NCI-H82 treated with DMSO at 0.1 percent for 48 hours (cell line): ENCODE results near the gene RFX7.

Experiments used
- DNase-seq: peaks from one replicate; lab custom pipeline; 2025; ENCODE audit not compliant: unreplicated experiment; lab: John Stamatoyannopoulos, UW

The RFX7 gene

GRCh38 chr15:56128081-56128480 is 115.6 kb downstream of the RFX7 start:
- no peak for DNase-seq

DNA sequence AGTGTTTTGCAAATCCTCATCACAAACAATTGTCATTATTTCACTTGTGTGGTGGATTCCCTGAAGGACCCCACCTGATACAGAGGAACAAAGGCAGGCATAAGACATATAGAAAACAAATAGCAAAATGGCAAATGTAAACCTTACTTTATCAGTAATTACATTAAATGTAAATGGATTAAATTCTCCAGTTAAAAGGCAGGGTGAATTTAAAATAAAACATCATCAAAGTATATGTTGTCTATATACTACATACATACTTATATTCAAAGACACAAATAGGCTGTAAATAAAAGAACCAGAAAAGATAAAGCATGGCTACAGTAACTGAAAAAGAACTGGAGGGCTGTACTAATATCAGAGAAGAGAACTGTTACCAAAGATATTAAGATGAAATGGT is 117.3 kb downstream of the RFX7 start:
- DNase-seq: no peak

- no peak for DNase-seq
Observed at GRCh38 chr15:56124391-56124790, 119.3 kb downstream of the RFX7 start.

DNA sequence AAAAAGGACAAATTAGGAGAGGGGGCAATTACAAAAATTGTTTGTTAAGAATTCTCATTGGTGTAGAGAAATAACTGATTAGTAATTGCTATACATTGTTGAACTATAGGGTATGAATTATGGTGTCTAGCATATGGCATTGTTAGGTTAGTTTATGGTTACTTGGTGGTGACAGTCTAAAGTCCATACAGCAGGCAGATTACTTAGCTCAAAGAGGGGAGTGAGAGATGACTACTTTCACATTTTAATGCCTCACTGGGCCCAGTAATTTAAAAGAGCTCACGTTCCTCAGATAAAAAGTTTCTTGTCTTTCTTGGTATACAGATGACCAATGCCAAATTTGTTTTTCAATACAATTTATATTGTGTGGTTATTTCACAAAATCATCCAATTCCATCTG is 137.8 kb downstream of the RFX7 start:
- no peak for DNase-seq

DNA sequence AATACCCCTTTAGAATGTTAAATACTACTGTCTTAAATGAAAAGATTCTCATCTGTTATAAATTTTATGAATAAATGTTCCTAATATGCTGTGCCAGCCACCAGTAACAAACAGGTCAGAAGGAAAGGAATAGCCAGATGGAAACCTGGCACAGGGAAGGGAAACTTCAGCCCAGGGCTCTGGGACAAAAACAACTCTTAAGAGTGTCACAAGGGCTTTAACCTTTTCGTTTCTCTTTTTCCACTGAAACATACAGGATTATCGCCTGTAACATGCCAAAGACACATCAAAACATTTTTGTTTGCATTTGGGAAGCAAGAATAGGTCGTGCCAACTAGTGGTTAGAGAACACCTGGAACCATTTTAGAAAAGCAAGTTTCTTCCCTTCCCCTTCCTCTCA is 141.2 kb downstream of the RFX7 start:
- DNase-seq: no peak

DNA sequence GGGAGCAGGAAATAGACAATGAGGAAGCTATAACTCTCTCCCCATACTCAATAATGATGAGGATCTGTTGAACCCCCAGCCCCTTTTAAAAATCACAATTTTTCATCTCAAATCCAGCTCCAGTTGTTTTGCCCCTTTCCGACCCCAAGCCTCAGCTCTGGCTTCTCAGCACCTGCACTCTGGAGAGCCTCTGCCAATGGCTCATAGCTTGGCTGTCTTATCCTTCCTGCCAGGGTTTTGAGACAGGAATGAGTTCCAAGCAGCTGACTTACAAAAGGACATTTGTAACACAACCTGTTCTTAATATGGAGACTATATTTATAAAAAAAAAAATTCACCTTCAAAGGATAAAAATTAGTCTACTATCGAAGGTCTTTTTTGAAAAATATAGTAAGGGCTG is 144.4 kb downstream of the RFX7 start:
- no peak for DNase-seq

DNA sequence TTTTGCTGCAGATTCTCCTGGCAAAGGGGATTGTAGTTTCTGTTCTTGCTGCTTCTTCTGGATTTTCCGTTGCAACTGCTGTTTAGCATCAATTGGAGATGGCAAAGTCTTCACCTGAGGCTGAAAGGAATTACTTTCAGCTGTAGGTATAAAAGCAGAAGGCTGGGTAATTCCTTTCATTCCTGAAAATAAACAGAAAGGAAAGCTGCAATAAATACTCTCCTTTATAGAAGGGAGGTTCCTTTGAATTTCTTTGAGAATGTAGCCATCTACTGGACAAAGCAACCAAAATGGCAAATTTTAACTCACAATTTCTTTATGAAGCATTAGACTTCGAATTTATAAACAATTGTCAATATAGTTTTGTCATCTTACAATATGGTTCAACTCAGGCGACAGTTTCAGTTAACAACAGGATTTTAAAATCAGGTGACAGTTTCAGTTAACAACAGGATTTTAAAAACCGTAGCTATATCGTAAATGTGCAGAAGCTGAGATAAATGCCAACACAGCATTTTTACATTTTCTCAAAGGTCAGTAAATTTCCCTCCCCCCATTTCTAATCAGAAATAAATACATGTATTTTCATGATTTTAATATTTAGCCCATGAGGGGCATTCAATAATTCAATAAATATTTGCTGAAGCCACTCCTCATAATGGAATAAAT is 145.3 kb downstream of the RFX7 start:
- no peak for DNase-seq

GRCh38 chr15:56095406-56095805 is 148.3 kb downstream of the RFX7 start:
- DNase-seq: no peak

DNA sequence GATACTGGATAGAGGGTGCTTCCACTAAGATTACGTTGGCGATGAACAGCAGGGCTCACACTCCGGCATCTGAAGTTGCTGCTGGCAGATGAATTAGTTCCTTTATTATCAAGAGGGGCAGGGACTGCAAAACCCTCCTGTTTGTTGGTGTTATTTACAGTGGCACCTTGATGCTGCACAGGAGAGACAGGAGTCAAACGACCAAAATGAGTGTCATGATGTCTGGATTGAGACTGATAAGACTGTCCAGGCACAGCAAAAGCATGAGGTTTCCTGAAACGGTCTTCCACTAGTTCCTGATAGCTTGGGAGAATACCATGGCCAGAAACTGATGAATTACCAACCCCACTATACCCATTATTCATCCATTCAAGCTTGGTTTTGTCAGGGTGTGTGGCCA is 149.5 kb downstream of the RFX7 start:
- DNase-seq: no peak

GRCh38 chr15:56088389-56088788 is 155.3 kb downstream of the RFX7 start:
- DNase-seq: no peak

- no peak for DNase-seq
Observed at GRCh38 chr15:56086566-56086965, 157.1 kb downstream of the RFX7 start.

DNA sequence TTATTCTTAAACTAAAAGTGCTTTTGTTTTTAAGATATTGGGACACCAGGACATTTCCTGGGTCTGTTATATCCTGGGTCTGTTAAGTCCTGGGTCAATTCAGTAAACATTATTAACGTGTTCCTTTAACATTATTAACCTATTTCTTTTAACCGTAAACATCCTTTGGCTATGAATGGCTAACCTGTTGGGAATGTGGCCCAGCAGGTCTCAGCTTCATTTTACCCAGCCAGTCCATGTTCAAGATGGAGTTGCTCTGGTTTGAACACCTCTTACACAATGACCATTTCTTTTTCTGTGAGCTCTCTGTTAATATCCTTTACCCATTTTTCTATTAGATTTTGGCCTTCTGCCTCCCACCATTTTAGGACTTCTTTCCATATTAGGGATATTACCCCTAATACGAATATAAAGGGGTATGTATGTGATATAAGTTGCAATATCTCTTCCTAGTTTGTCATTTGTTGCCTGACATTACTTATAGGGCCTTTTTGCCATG is 161.4 kb downstream of the RFX7 start:
- DNase-seq: no peak

GRCh38 chr15:56077081-56077480 is 166.6 kb downstream of the RFX7 start:
- no peak for DNase-seq

GRCh38 chr15:56076640-56077039 is 167.0 kb downstream of the RFX7 start:
- DNase-seq: no peak

DNA sequence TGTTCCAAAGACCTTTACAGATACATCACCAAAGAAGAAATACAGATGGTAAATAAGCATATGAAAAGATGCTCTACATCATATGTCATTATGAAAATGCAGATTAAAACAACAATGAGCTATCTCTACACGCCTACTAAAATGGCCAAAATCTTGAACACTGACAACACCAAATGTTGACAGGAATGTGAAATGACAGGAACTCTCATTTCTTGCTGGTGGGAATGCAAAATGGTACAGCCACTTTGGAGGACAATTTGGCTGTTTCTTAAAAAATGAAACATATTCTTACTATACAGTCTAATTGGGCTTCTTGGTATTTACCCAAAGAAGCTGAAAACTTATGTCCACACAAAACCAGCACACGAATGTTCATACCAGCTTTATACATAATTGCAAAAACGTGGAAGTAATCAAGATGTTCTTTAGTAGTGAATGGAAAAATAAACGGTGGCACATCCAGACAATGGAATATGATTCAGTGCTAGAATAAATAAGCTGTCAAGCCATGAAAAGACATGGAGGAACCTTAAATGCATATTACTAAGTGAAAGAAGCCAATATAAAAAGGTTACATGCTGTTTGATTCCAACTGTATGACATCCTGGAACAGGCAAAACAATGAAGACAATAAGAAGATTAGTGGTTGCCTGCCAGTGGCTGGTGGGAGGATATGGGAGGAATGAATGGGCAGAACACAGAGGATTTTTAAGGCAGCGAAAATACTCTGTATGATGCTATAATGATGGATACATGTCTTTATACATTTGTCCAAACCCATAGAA is 169.0 kb downstream of the RFX7 start:
- DNase-seq: no peak

- no peak for DNase-seq
Observed at GRCh38 chr15:56064152-56064551, 179.5 kb downstream of the RFX7 start.

GRCh38 chr15:56059716-56060115 is 184.0 kb downstream of the RFX7 start:
- no peak for DNase-seq

DNA sequence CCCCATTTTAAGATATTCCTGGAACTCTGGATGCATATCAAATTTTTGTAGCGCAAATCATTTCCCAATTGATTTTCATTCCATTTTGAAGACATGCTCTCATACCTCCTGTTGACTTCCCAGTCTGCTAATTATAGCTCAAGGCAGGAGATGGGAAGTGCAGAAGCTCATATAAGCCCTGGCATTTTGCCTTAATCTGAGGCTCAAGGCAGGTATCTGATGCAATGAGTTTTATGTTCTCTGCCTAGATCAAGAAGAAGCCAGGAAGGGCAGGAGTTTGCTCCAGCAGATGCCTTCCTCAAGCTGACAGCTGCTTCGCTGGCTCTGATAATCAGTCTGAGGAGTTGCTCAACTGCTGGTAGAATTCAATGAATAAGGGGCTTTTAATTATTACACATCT is 184.7 kb downstream of the RFX7 start:
- no peak for DNase-seq

- DNase-seq: no peak
Observed at GRCh38 chr15:56056626-56057025, 187.1 kb downstream of the RFX7 start.

DNA sequence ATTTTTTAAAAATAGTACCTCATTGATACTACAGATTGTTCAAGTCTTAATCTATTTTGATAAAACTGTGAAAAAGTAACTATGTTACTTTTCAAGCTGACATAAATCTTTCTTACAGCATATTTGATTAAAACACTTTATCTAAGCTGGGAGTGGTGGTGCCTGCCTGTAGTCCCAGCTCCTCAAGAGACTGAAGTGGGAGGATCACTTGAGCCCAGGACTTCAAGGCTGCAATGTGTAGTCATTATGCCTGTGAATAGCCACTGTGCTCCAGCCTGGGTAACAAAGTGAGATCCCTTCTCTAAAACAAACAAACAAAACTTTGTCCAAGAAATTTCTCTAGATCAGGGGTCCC is 190.7 kb downstream of the RFX7 start:
- no peak for DNase-seq

- peak; percentile 19 for DNase-seq
Observed at GRCh38 chr15:56052395-56053045, 191.2 kb downstream of the RFX7 start.

GRCh38 chr15:56051676-56052075 is 192.0 kb downstream of the RFX7 start:
- no peak for DNase-seq
